Measurements from ENCODE around the gene NYNRIN. TPM values are rescaled to one million over a fixed set of nuclear protein-coding genes. Genes with fewer than 3 reads are reported as not detected.

The NYNRIN gene
- total RNA-seq, 1 donor from 2014 or later, result 5.0 TPM

- DNase-seq (ENCODE audit: low spot score), result no peak
- intact Hi-C loops (cut with DNase I), result no loop called here
These were observed 29.0 kb downstream of the NYNRIN start for GRCh38 chr14:24427537-24428508.

GRCh38 chr14:24428628-24429394 lies 30.0 kb downstream of the NYNRIN start:
- no peak for DNase-seq (ENCODE audit: low spot score)
- intact Hi-C loops (cut with DNase I), result no loop called here

GRCh38 chr14:24429395-24430142 lies 30.8 kb downstream of the NYNRIN start, which contains the start of the genes CBLN3 and KHNYN:
Gene CBLN3, minus strand, starts transcription at chr14:24429668. Its CDS starts 614 bp downstream, at chr14:24429054.
Gene KHNYN, plus strand, starts transcription at chr14:24429954. Its CDS starts 777 bp downstream, at chr14:24430731.
- intact Hi-C loops (cut with DNase I), result loop anchor here (5.0 kb wide), 1 partner anchor 187 kb away; the partner anchor contains the start of gene TINF2

GRCh38 chr14:24430143-24430681 lies 31.4 kb downstream of the NYNRIN start:
- DNase-seq (ENCODE audit: low spot score), result peak; percentile 91
- intact Hi-C loops (cut with DNase I), result loop anchor here (5.0 kb wide), 1 partner anchor 188 kb away; the partner anchor contains the start of gene TINF2

More at GRCh38 chr14:24429395-24430142, 30.8 kb downstream of the NYNRIN start, which contains the start of the genes CBLN3 and KHNYN:
- DNase-seq (ENCODE audit: low spot score), result peak; percentile 96

- intact Hi-C loops (cut with DNase I), result loop anchor here (1.0 to 5.0 kb wide), 2 partner anchors 65 to 189 kb away; partner anchors contain the start of gene TINF2
These were observed 32.1 kb downstream of the NYNRIN start for GRCh38 chr14:24430682-24431568.

GRCh38 chr14:24431569-24432258 lies 32.9 kb downstream of the NYNRIN start:
- DNase-seq (ENCODE audit: low spot score), result peak; percentile 95
- intact Hi-C loops (cut with DNase I), result loop anchor here (1.0 to 5.0 kb wide), 2 partner anchors 65 to 189 kb away; partner anchors contain the start of gene TINF2

More at GRCh38 chr14:24430682-24431568, 32.1 kb downstream of the NYNRIN start:
- DNase-seq (ENCODE audit: low spot score), result no peak

- no peak for DNase-seq (ENCODE audit: low spot score)
- intact Hi-C loops (cut with DNase I), result loop anchor here (5.0 kb wide), 1 partner anchor 190 kb away; the partner anchor contains the start of gene TINF2
These were observed 33.7 kb downstream of the NYNRIN start for GRCh38 chr14:24432259-24433131.

- DNase-seq (ENCODE audit: low spot score), result no peak
- intact Hi-C loops (cut with DNase I), result loop anchor here (5.0 kb wide), 1 partner anchor 192 kb away; the partner anchor contains the start of gene TINF2
These were observed 35.2 kb downstream of the NYNRIN start for GRCh38 chr14:24434036-24434435.

GRCh38 chr14:24434676-24435075 lies 35.9 kb downstream of the NYNRIN start:
- intact Hi-C loops (cut with DNase I), result loop anchor here (5.0 kb wide), 1 partner anchor 192 kb away; the partner anchor contains the start of gene TINF2

GRCh38 chr14:24435192-24435810 lies 36.5 kb downstream of the NYNRIN start:
- intact Hi-C loops (cut with DNase I), result no loop called here

More at GRCh38 chr14:24434676-24435075, 35.9 kb downstream of the NYNRIN start:
- DNase-seq (ENCODE audit: low spot score), result no peak

GRCh38 chr14:24435998-24436354 lies 37.2 kb downstream of the NYNRIN start:
- intact Hi-C loops (cut with DNase I), result loop anchor here (1.0 kb wide), 1 partner anchor 103 kb away; no protein-coding TSS in a partner anchor

More at GRCh38 chr14:24435192-24435810, 36.5 kb downstream of the NYNRIN start:
- no peak for DNase-seq (ENCODE audit: low spot score)

GRCh38 chr14:24436355-24437019 lies 37.7 kb downstream of the NYNRIN start:
- DNase-seq (ENCODE audit: low spot score), result no peak

More at GRCh38 chr14:24435998-24436354, 37.2 kb downstream of the NYNRIN start:
- DNase-seq (ENCODE audit: low spot score), result no peak

GRCh38 chr14:24437020-24437735 lies 38.4 kb downstream of the NYNRIN start:
- intact Hi-C loops (cut with DNase I), result no loop called here
- no peak for DNase-seq (ENCODE audit: low spot score)

More at GRCh38 chr14:24436355-24437019, 37.7 kb downstream of the NYNRIN start:
- intact Hi-C loops (cut with DNase I), result loop anchor here (1.0 kb wide), 1 partner anchor 103 kb away; no protein-coding TSS in a partner anchor

- intact Hi-C loops (cut with DNase I), result no loop called here
- DNase-seq (ENCODE audit: low spot score), result no peak
These were observed 38.9 kb downstream of the NYNRIN start for GRCh38 chr14:24437736-24438067.

Data from cardiac septum (tissue), 1 donor.